HG03045 (cell line): ENCODE results near the gene SLC17A9.

ENCODE experiments used
- ATAC-seq: cut with Tn5 transposase; IDR thresholded peaks from one replicate; pipeline ENCODE4 v1.9.1; 2021; ENCODE audit warnings: mild to moderate bottlenecking, moderate library complexity; ENCODE audit not compliant: unreplicated experiment

SLC17A9 gene

GRCh38 chr20:62952373-62952967, at the start of gene SLC17A9:
Gene SLC17A9, plus strand, starts transcription at chr20:62952709. Its CDS starts 122 bp downstream, at chr20:62952831.
- peak; percentile 60 for ATAC-seq

- ATAC-seq = no peak
Measured at GRCh38 chr20:62902926-62903615, 49.4 kb upstream of the SLC17A9 start.

GRCh38 chr20:62905536-62906117, 46.9 kb upstream of the SLC17A9 start:
- ATAC-seq = no peak

GRCh38 chr20:62906209-62906608, 46.3 kb upstream of the SLC17A9 start:
- ATAC-seq = no peak

GRCh38 chr20:62906647-62907375, 45.7 kb upstream of the SLC17A9 start:
- no peak for ATAC-seq

- ATAC-seq = no peak
Measured at GRCh38 chr20:62907384-62908317, 44.9 kb upstream of the SLC17A9 start.

GRCh38 chr20:62908971-62909791, 43.3 kb upstream of the SLC17A9 start:
- no peak for ATAC-seq

- no peak for ATAC-seq
Measured at GRCh38 chr20:62910217-62910766, 42.2 kb upstream of the SLC17A9 start.

GRCh38 chr20:62910777-62911497, 41.6 kb upstream of the SLC17A9 start:
- no peak for ATAC-seq

- ATAC-seq = no peak
Measured at GRCh38 chr20:62911701-62912280, 40.7 kb upstream of the SLC17A9 start.

GRCh38 chr20:62913043-62913630, 39.4 kb upstream of the SLC17A9 start:
- no peak for ATAC-seq

- no peak for ATAC-seq
Measured at GRCh38 chr20:62914436-62914835, 38.1 kb upstream of the SLC17A9 start.

- no peak for ATAC-seq
Measured at GRCh38 chr20:62914970-62915457, 37.5 kb upstream of the SLC17A9 start.

- ATAC-seq = no peak
Measured at GRCh38 chr20:62916703-62917476, 35.6 kb upstream of the SLC17A9 start.

- no peak for ATAC-seq
Measured at GRCh38 chr20:62917720-62918119, 34.8 kb upstream of the SLC17A9 start.

- ATAC-seq = no peak
Measured at GRCh38 chr20:62918147-62918546, 34.4 kb upstream of the SLC17A9 start.

GRCh38 chr20:62918831-62919230, 33.7 kb upstream of the SLC17A9 start:
- ATAC-seq = no peak
